A549 (cell line): ENCODE data around the gene AP3B2. TPM values are rescaled to one million over a fixed set of nuclear protein-coding genes. Genes with fewer than 3 reads are reported as not detected.

ENCODE experiments used
- ATAC-seq, 2 experiments: fragments of 200-7000 bp in 1 of 2; fragments of >200 bp in 1 of 2; cut with Nextera tagmentation in 1 of 2; cut with Tn5 transposase in 1 of 2; 3 replicates each; pipeline versions ENCODE4 v1.8.0 to v1.9.1; 2018 to 2020; ENCODE audit warnings: mild to moderate bottlenecking in 1 of 2, moderate library complexity in 1 of 2
- CTCF ChIA-PET: fragments of 300-600 bp; sonication (Branson Sonifier 250); formaldehyde crosslinking; extraction: SDS; loops from one replicate; lab custom pipeline; 2021; ENCODE audit warnings: antibody characterized with exemption, inconsistent platforms; lab: Yijun Ruan, JAX
- POLR2A ChIA-PET: fragments of 350-600 bp; formaldehyde crosslinking; extraction: SDS; loops from one replicate; lab custom pipeline; 2021; ENCODE audit warnings: antibody characterized with exemption, inconsistent platforms; lab: Yijun Ruan, JAX
- DNase-seq, 2 experiments: peaks; one replicate each; pipeline versions ENCODE4 v3.0.0 to v3.0.0-alpha.2; 2011 to 2016; ENCODE audit warnings: low read depth in 1 of 2, low spot score in 1 of 2
- FAIRE-seq: peaks from 2 replicates; lab custom pipeline; 2011; peaks lifted over from hg19 to GRCh38; lab: Jason Lieb, UNC
- H3K27ac ChIP-seq, 2 experiments: fragments of >200 bp; sonication (Bioruptor Twin); formaldehyde crosslinking; 3 replicates each; pipeline ENCODE4 v1.5.1; 2016 to 2017
- H3K4me1 ChIP-seq: fragments of >200 bp; sonication (Bioruptor Twin); formaldehyde crosslinking; 3 replicates; pipeline ENCODE4 v1.6.1; 2016
- H3K4me2 ChIP-seq: fragments of >200 bp; sonication (Bioruptor Twin); formaldehyde crosslinking; 3 replicates; pipeline ENCODE4 v1.6.1; 2016
- H3K4me3 ChIP-seq: fragments of >200 bp; sonication (Bioruptor Twin); formaldehyde crosslinking; 3 replicates; pipeline ENCODE4 v1.5.1; 2016
- H3K9me3 ChIP-seq: fragments of >200 bp; sonication (Bioruptor Twin); formaldehyde crosslinking; 3 replicates; pipeline ENCODE4 v1.6.1; 2016
- CBX2 ChIP-seq: fragments of 200-600 bp; sonication (generic); IDR thresholded peaks from 2 replicates; pipeline ENCODE4 v1.6.1; 2016; ENCODE audit warnings: low read depth, mild to moderate bottlenecking, borderline replicate concordance
- CEBPB ChIP-seq, 2 experiments: fragments of >200 bp in 1 of 2; sonication (Bioruptor Twin) in 1 of 2; formaldehyde crosslinking in 1 of 2; IDR thresholded peaks; 2 replicates each; pipeline ENCODE4 v1.6.1; 2012 to 2016
- CHD2 ChIP-seq: fragments of 150-350 bp; IDR thresholded peaks from 2 replicates; pipeline ENCODE4 v1.6.1; 2014; ENCODE audit warnings: low read length; ENCODE audit not compliant: partially characterized antibody
- CHD4 ChIP-seq: fragments of 200-600 bp; sonication (generic); IDR thresholded peaks from 2 replicates; pipeline ENCODE4 v1.6.1; 2016; ENCODE audit warnings: antibody characterized with exemption, mild to moderate bottlenecking, borderline replicate concordance
- CTCF ChIP-seq: fragments of >200 bp; sonication (Bioruptor Twin); formaldehyde crosslinking; IDR thresholded peaks from 3 replicates; pipeline ENCODE4 v1.5.1; 2016
- E2F6 ChIP-seq: IDR thresholded peaks from 2 replicates; pipeline ENCODE4 v1.6.1; 2012; ENCODE audit warnings: low read depth, borderline replicate concordance
- EHF ChIP-seq: fragments of 250-450 bp; sonication (Bioruptor Pico); IDR thresholded peaks from 2 replicates; pipeline ENCODE4 v1.5.0; 2020; ENCODE audit warnings: mild to moderate bottlenecking
- ELK1 ChIP-seq: fragments of 150-350 bp; IDR thresholded peaks from 2 replicates; pipeline ENCODE4 v1.6.1; 2014; ENCODE audit warnings: low read depth, mild to moderate bottlenecking, low read length
- EP300 ChIP-seq, 2 experiments: fragments of >200 bp; sonication (Bioruptor Twin); formaldehyde crosslinking; IDR thresholded peaks; 2 replicates in 1 of 2; 3 replicates in 1 of 2; pipeline ENCODE4 v1.6.1; 2016 to 2017
- ESRRA ChIP-seq: fragments of 150-350 bp; IDR thresholded peaks from 2 replicates; pipeline ENCODE4 v1.6.1; 2014; ENCODE audit warnings: mild to moderate bottlenecking, low read length, borderline replicate concordance
- HES2 ChIP-seq: fragments of >200 bp; sonication (Bioruptor Twin); formaldehyde crosslinking; IDR thresholded peaks from 2 replicates; pipeline ENCODE4 v1.6.1; 2016
- HOXA7 ChIP-seq: fragments of 250-450 bp; sonication (Bioruptor Pico); IDR thresholded peaks from 2 replicates; pipeline ENCODE4 v1.5.0; 2020; ENCODE audit warnings: mild to moderate bottlenecking, moderate library complexity
- HOXB5 ChIP-seq: fragments of 250-450 bp; sonication (Bioruptor Pico); IDR thresholded peaks from 2 replicates; pipeline ENCODE4 v1.5.0; 2020; ENCODE audit warnings: mild to moderate bottlenecking, moderate library complexity
- JUNB ChIP-seq: fragments of >200 bp; sonication (Bioruptor Twin); formaldehyde crosslinking; IDR thresholded peaks from 2 replicates; pipeline ENCODE4 v1.6.1; 2016
- MAZ ChIP-seq: fragments of 150-350 bp; IDR thresholded peaks from 2 replicates; pipeline ENCODE4 v1.6.1; 2014; ENCODE audit warnings: antibody characterized with exemption, low read depth, low read length, borderline replicate concordance
- NFE2L2 ChIP-seq: fragments of 150-350 bp; conservative IDR thresholded peaks from 2 replicates; pipeline ENCODE4 v1.6.1; 2014; ENCODE audit warnings: low read length
- PHF8 ChIP-seq: fragments of 200-600 bp; sonication (generic); IDR thresholded peaks from 2 replicates; pipeline ENCODE4 v1.6.1; 2016; ENCODE audit warnings: low read depth, mild to moderate bottlenecking, antibody characterized with exemption, moderate library complexity, borderline replicate concordance
- POLR2AphosphoS2 ChIP-seq: conservative IDR thresholded peaks from 2 replicates; pipeline ENCODE4 v1.6.1; 2012; ENCODE audit warnings: low read length, improper control_type of control experiment, inconsistent platforms
- RAD21 ChIP-seq, 2 experiments: fragments of >200 bp in 1 of 2; sonication (Bioruptor Twin) in 1 of 2; formaldehyde crosslinking in 1 of 2; IDR thresholded peaks in 1 of 2; conservative IDR thresholded peaks in 1 of 2; 2 replicates in 1 of 2; 3 replicates in 1 of 2; pipeline ENCODE4 v1.6.1; 2012 to 2018; ENCODE audit warnings: inconsistent platforms in 1 of 2
- RCOR1 ChIP-seq: fragments of 150-350 bp; IDR thresholded peaks from 2 replicates; pipeline ENCODE4 v1.6.1; 2014; ENCODE audit warnings: antibody characterized with exemption, low read length, low read depth
- REST ChIP-seq: fragments of 200-600 bp; sonication (generic); IDR thresholded peaks from 2 replicates; pipeline ENCODE4 v1.6.1; 2016; ENCODE audit warnings: antibody characterized with exemption, mild to moderate bottlenecking, moderate library complexity
- RFX5 ChIP-seq: fragments of 450-650 bp; IDR thresholded peaks from 2 replicates; pipeline ENCODE4 v1.7.1; 2014; ENCODE audit warnings: antibody characterized with exemption, mild to moderate bottlenecking, moderate library complexity
- RNF2 ChIP-seq: fragments of 200-600 bp; sonication (generic); IDR thresholded peaks from 2 replicates; pipeline ENCODE4 v1.6.1; 2016; ENCODE audit warnings: low read depth, mild to moderate bottlenecking, antibody characterized with exemption, moderate library complexity, borderline replicate concordance
- TFCP2L1 ChIP-seq: fragments of 250-450 bp; sonication (Bioruptor Pico); IDR thresholded peaks from 2 replicates; pipeline ENCODE4 v1.5.0; 2021; ENCODE audit warnings: mild to moderate bottlenecking
- ZC3H11A ChIP-seq: fragments of 450-650 bp; IDR thresholded peaks from 2 replicates; pipeline ENCODE4 v1.6.1; 2014; ENCODE audit warnings: antibody characterized with exemption, mild to moderate bottlenecking
- ZNF302 ChIP-seq: fragments of 250-450 bp; sonication (Bioruptor Pico); IDR thresholded peaks from 2 replicates; pipeline ENCODE4 v1.9.0; 2021; ENCODE audit warnings: inconsistent platforms, mild to moderate bottlenecking, moderate library complexity
- ZSCAN20 ChIP-seq: fragments of 250-450 bp; sonication (Bioruptor Pico); IDR thresholded peaks from 2 replicates; pipeline ENCODE4 v1.8.0; 2022; ENCODE audit warnings: mild to moderate bottlenecking, moderate library complexity
- WGBS: methylation state at CpG from one replicate; pipeline ENCODE4 v1.1.6; 2017; ENCODE audit errors: missing lambda C conversion rate; 5-methylcytosine and 5-hydroxymethylcytosine counted together
- polyA plus RNA-seq, 4 experiments: library from polyadenylated mRNA; depleted of rRNA in 3 of 4; stranded (reverse); fragments of >200 nt; fragmentation: RNase III in 1 of 4; extraction: RNeasy Plus Mini Kit Qiagen cat#74134 plus additional on column Dnase treatment in 1 of 4; gene quantifications; 2 replicates in 3 of 4; 3 replicates in 1 of 4; pipeline ENCODE4 v1.2.3, GENCODE V29; 2011 to 2017

AP3B2 gene
- polyA plus RNA-seq, 2 of the 4 experiments (the other 2 are of a cell fraction), result 0.32 to 0.68 TPM

GRCh38 chr15:82681371-82681770, 28.3 kb downstream of the AP3B2 start:
- ChIA-PET POLR2A (interaction anchor here (1.2 kb wide), 1 partner anchor 69 kb away, joined by 5 read pairs; no protein-coding TSS in a partner anchor), CTCF (interaction anchor here (0.7 to 1.5 kb wide), 4 partner anchors 9 to 318 kb away, joined by 3 to 4 read pairs (median 3); no protein-coding TSS in a partner anchor)
- DNase-seq (no peak), ATAC-seq (no peak), FAIRE-seq (no peak)
- no peak for TF ChIP-seq EP300 (IDR thresholded peaks at IDR 0.05)
- TF ChIP-seq HES2, result no peak
- no peak for TF ChIP-seq NFE2L2
- TF ChIP-seq CHD2, result no peak
- no peak for TF ChIP-seq HOXA7
- TF ChIP-seq RNF2, result no peak
- TF ChIP-seq RAD21 (conservative IDR thresholded peaks at IDR 0.05 in 1 of 2, IDR thresholded peaks at IDR 0.05 in 1 of 2), result no peak
- no peak for TF ChIP-seq CHD4
- TF ChIP-seq CBX2, result no peak
- no peak for TF ChIP-seq RCOR1
- no peak for TF ChIP-seq PHF8
- TF ChIP-seq POLR2AphosphoS2, result no peak
- no peak for TF ChIP-seq MAZ
- no peak for TF ChIP-seq CEBPB (IDR thresholded peaks at IDR 0.05)
- TF ChIP-seq RFX5, result no peak
- TF ChIP-seq TFCP2L1 (CRISPR knock-in tag), result no peak
- no peak for TF ChIP-seq ESRRA
- no peak for TF ChIP-seq ZNF302 (CRISPR knock-in tag)
- no peak for TF ChIP-seq ZC3H11A
- no peak for TF ChIP-seq ZSCAN20
- Histone ChIP-seq H3K9me3 (no peaks in the 10 kb centered on the region), H3K4me2 (no peak overlapping the region), H3K27ac (no peak overlapping the region), H3K4me1 (peaks cover 5% of the 10 kb centered on the region; the same call in 1 of the 3 replicates), H3K4me3 (no peak overlapping the region)
- 66% methylated on average over 10 of the region's 10 CpGs for whole genome bisulfite sequencing

GRCh38 chr15:82680200-82681102, 29.2 kb downstream of the AP3B2 start:
- ATAC-seq, result peak; percentile 81 to 85
- peaks cover 5% of the 10 kb centered on the region; the same call in 1 of the 3 replicates for H3K4me1 ChIP-seq
- H3K27ac ChIP-seq, result peak overlapping the region; percentile 64 to 72
- 15% methylated on average over 46 of the region's 76 CpGs for WGBS
- no peaks in the 10 kb centered on the region for H3K9me3 ChIP-seq
- peak overlapping the region; percentile 61 for H3K4me3 ChIP-seq
- peak overlapping the region; percentile 87 for H3K4me2 ChIP-seq
- DNase-seq, result peak; percentile 67 to 69
- POLR2A ChIA-PET, result interaction anchor here (1.2 kb wide), 1 partner anchor 70 kb away, joined by 5 read pairs; no protein-coding TSS in a partner anchor
- CTCF ChIA-PET, result interaction anchor here (0.8 to 1.5 kb wide), 3 partner anchors 39 to 319 kb away, joined by 3 to 4 read pairs (median 3); no protein-coding TSS in a partner anchor
- FAIRE-seq, result no peak
- TF ChIP-seq EP300 (IDR thresholded peaks at IDR 0.05) (no peak), CTCF (peak; percentile 14; the same call in 1 of the 3 replicates), RCOR1 (no peak), MAZ (no peak), HOXA7 (no peak), CHD4 (no peak), E2F6 (no peak), HOXB5 (CRISPR knock-in tag) (no peak), ELK1 (no peak), REST (no peak), JUNB (no peak), EHF (CRISPR knock-in tag) (no peak), RAD21 (conservative IDR thresholded peaks at IDR 0.05 in 1 of 2, IDR thresholded peaks at IDR 0.05 in 1 of 2) (peak in 1 of 2 experiments; percentile 43; a peak in 2 of 5 replicates), ESRRA (no peak)
